Psoas muscle (tissue), 8 donors: ENCODE results near the gene PGS1. TPM values are rescaled to one million over a fixed set of nuclear protein-coding genes. Genes with fewer than 3 reads are reported as not detected.
"Not testable (repeated sequence)": the region's sequence is repeated elsewhere in the genome, so short reads cannot be mapped to it uniquely, and the experiment has no call there.

Source experiments
- ATAC-seq, 4 donors: fragments of 200-7000 bp; cut with Tn5 transposase; one replicate each; pipeline ENCODE4 v1.9.1; 2020; ENCODE audit warnings: moderate library complexity in 3 of 4, mild to moderate bottlenecking in 2 of 4
- DNase-seq, 2 donors: peaks; one replicate each; pipeline ENCODE4 v3.0.0-alpha.2; 2020
- H3K27ac ChIP-seq: fragments of 200-600 bp; one replicate; pipeline ENCODE4 v1.8.0; 2022
- H3K27me3 ChIP-seq, 3 donors: fragments of 200-600 bp in 1 of 3; one replicate each; pipeline versions ENCODE4 v1.6.1 to v1.8.0; 2013 to 2022; ENCODE audit warnings: low read length in 2 of 3, mild to moderate bottlenecking in 2 of 3, moderate library complexity in 1 of 3; ENCODE audit not compliant: insufficient read depth in 3 of 3
- H3K36me3 ChIP-seq, 2 donors: fragments of 200-600 bp in 1 of 2; one replicate each; pipeline versions ENCODE4 v1.6.1 to v1.8.0; 2013 to 2022; ENCODE audit warnings: low read depth in 1 of 2, mild to moderate bottlenecking in 1 of 2, moderate library complexity in 1 of 2; ENCODE audit not compliant: insufficient read depth in 1 of 2
- H3K4me1 ChIP-seq: fragments of 200-600 bp; one replicate; pipeline ENCODE4 v1.8.0; 2022
- H3K4me3 ChIP-seq: fragments of 200-600 bp; one replicate; pipeline ENCODE4 v1.8.0; 2022; ENCODE audit warnings: mild to moderate bottlenecking
- H3K9me3 ChIP-seq: fragments of 200-600 bp; one replicate; pipeline ENCODE4 v1.8.0; 2022
- CTCF ChIP-seq: fragments of 200-600 bp; IDR thresholded peaks from one replicate; pipeline ENCODE4 v1.8.0; 2022; ENCODE audit warnings: antibody characterized with exemption
- WGBS, 3 donors: extraction: QIAGEN DNeasy Blood & Tissue Kit; methylation state at CpG; one replicate each; pipeline versions ENCODE4 v1.1.6 to v1.1.7; 2013; 5-methylcytosine and 5-hydroxymethylcytosine counted together
- intact Hi-C, 2 donors: fragments of 100-400 bp; cut with DNase I; formaldehyde crosslinking; loops; one replicate each; pipeline versions ENCODE4 v1.11.0 to v1.14.2; 2022
- long read RNA-seq, 2 donors: library from polyadenylated mRNA; unstranded; transcript quantifications; one replicate each; pipeline ENCODE4 v2.0.0, GENCODE V29; 2021
- polyA plus RNA-seq, 3 donors: library from polyadenylated mRNA; stranded (reverse); fragments of 200-250 nt; gene quantifications; one replicate each; pipeline ENCODE4 v1.2.3, GENCODE V29; 2013
- total RNA-seq, 4 donors: library from RNA; stranded (reverse); fragmentation: NEBNext Ultra II Directional in 2 of 4; extraction: Animal tissue kit (Norgen Biotek cat#: 25700) in 2 of 4; gene quantifications; one replicate each; pipeline versions ENCODE4 v1.2.1 to v1.2.4, GENCODE V29; 2021 to 2023
- donor health status: healthy with polysubstance abuse.
- donor health status: DM: no; HTN: no; CAD: no; lungs with moderate emphysema.
- donor health status: Bipolar disorder and iron deficiency.
- donor health status: healthy.
- donor health status: DM: yes; HTN: yes; CAD: no.
- donor health status: DM: no; HTN: no; CAD: no.
- donor health status: DM: no; HTN: no; CAD: no.
- donor health status: DM: yes; HTN: yes; CAD: no.

PGS1 gene
- total RNA-seq: 10 to 100 TPM; 15.0 to 24.2 (median 20.3) TPM
- 10 to 100 TPM; 10.2 to 16.3 (median 15.5) TPM for polyA plus RNA-seq
- long read RNA-seq, donor 1, transcript PGS1-201 (10 exons, 2,201 nt): major isoform, 17 of 39 reads
- long read RNA-seq, donor 1, partial matches to known transcripts: 2 of 39 reads
- long read RNA-seq, donor 1, other reads (novel, unspliced or antisense): 19 of 39 reads
- long read RNA-seq, donor 2, transcript PGS1-201 (10 exons, 2,201 nt): major isoform, 13 of 48 reads
- long read RNA-seq, donor 2, partial matches to known transcripts: 4 of 48 reads
- long read RNA-seq, donor 2, other reads (novel, unspliced or antisense): 30 of 48 reads

GRCh38 chr17:78378225-78379130 lies at the start of gene PGS1:
PGS1 (plus strand) TSS chr17:78378649; CDS start chr17:78378666, 17 bp downstream.
- Histone ChIP-seq H3K36me3 (peaks cover 0 to 5% of the 10 kb centered on the region in 2 donors), H3K27me3 (no peaks in the 10 kb centered on the region), H3K4me3 (peak within 1 kb of the TSS; percentile 92), H3K27ac (peak within 1 kb of the TSS; percentile 93), H3K9me3 (no peaks in the 10 kb centered on the region), H3K4me1 (peaks cover 45% of the 10 kb centered on the region)
- DNase-seq (peak; percentile 84 to 91), ATAC-seq (peak; percentile 86 to 96 (median 88))
- intact Hi-C loops: no loop called here
- WGBS, 3 donors: 1 to 2% (median 1%) methylated on average over 77 to 89 of the region's 89 CpGs
- no peak for TF ChIP-seq CTCF

GRCh38 chr17:78329263-78330059 lies 49.0 kb upstream of the PGS1 start:
- Histone ChIP-seq H3K4me3 (no peak overlapping the region), H3K4me1 (peaks cover 11% of the 10 kb centered on the region), H3K9me3 (no peaks in the 10 kb centered on the region), H3K36me3 (no peaks in the 10 kb centered on the region), H3K27ac (no peak overlapping the region), H3K27me3 (no peaks in the 10 kb centered on the region)
- DNase-seq: no peak
- 64 to 76% (median 72%) methylated on average over 16 of the region's 16 CpGs for WGBS, 3 donors
- intact Hi-C loops: no loop called here
- TF ChIP-seq CTCF: no peak
- no peak for ATAC-seq

GRCh38 chr17:78330570-78331224 lies 47.8 kb upstream of the PGS1 start:
- intact Hi-C loops: no loop called here
- peak; percentile 54 to 87 for DNase-seq
- 31 to 47% (median 45%) methylated on average over 13 of the region's 13 CpGs for whole genome bisulfite sequencing, 3 donors

GRCh38 chr17:78331355-78331754 lies 47.1 kb upstream of the PGS1 start:
- H3K9me3 ChIP-seq, H3K36me3 ChIP-seq, H3K4me1 ChIP-seq, H3K27me3 ChIP-seq, intact Hi-C loops, H3K4me3 ChIP-seq, ATAC-seq, DNase-seq: not testable (repeated sequence)
- 89 to 92% (median 89%) methylated on average over 12 of the region's 12 CpGs for WGBS, 3 donors
- peak overlapping the region; percentile 65 for H3K27ac ChIP-seq

More at GRCh38 chr17:78330570-78331224, 47.8 kb upstream of the PGS1 start:
- Histone ChIP-seq H3K27me3 (no peaks in the 10 kb centered on the region), H3K9me3 (no peaks in the 10 kb centered on the region), H3K4me1 (peaks cover 4% of the 10 kb centered on the region), H3K4me3 (no peak overlapping the region), H3K27ac (peak overlapping the region; percentile 65), H3K36me3 (no peaks in the 10 kb centered on the region)
- peak; percentile 91 to 98 (median 96) for ATAC-seq
- no peak for TF ChIP-seq CTCF
